KMS-11 (cell line): ENCODE measurements around the gene LEFTY2.

Experiments
- H2AFZ ChIP-seq: fragments of 200-600 bp; sonication (generic); 2 replicates; pipeline ENCODE4 v1.6.1; 2016; ENCODE audit warnings: antibody characterized with exemption, mixed run types, low read depth
- H3K27ac ChIP-seq: fragments of 200-600 bp; sonication (generic); 2 replicates; pipeline ENCODE4 v1.6.1; 2016; ENCODE audit warnings: mild to moderate bottlenecking, mixed run types
- H3K27me3 ChIP-seq: fragments of 200-600 bp; sonication (generic); 2 replicates; pipeline ENCODE4 v1.6.1; 2017; ENCODE audit warnings: mild to moderate bottlenecking, low read depth, mixed run types, moderate library complexity; ENCODE audit not compliant: insufficient read depth
- H3K36me3 ChIP-seq: fragments of 200-600 bp; sonication (generic); 2 replicates; pipeline ENCODE4 v1.6.1; 2017; ENCODE audit warnings: mild to moderate bottlenecking, mixed run types; ENCODE audit not compliant: insufficient read depth
- H3K4me1 ChIP-seq: fragments of 200-600 bp; sonication (generic); 2 replicates; pipeline ENCODE4 v1.6.1; 2016; ENCODE audit warnings: mild to moderate bottlenecking, low read depth, mixed run types; ENCODE audit not compliant: poor library complexity, severe bottlenecking
- H3K4me2 ChIP-seq: fragments of 200-600 bp; sonication (generic); 2 replicates; pipeline ENCODE4 v1.7.0; 2016; ENCODE audit warnings: mild to moderate bottlenecking, mixed run types
- H3K4me3 ChIP-seq: fragments of 200-600 bp; sonication (generic); IDR thresholded peaks from 2 replicates; pipeline ENCODE4 v1.6.1; 2017; ENCODE audit warnings: low read depth, low read length, mixed read lengths; ENCODE audit not compliant: insufficient read depth
- H3K79me2 ChIP-seq: fragments of 200-600 bp; sonication (generic); 2 replicates; pipeline ENCODE4 v1.6.1; 2016; ENCODE audit warnings: low read depth, mixed run types; ENCODE audit not compliant: insufficient read depth
- H3K9ac ChIP-seq: fragments of 200-600 bp; sonication (generic); 2 replicates; pipeline ENCODE4 v1.6.1; 2016; ENCODE audit warnings: mild to moderate bottlenecking, mixed run types
- H4K20me1 ChIP-seq: fragments of 200-600 bp; sonication (generic); 2 replicates; pipeline ENCODE4 v1.6.1; 2016; ENCODE audit warnings: mild to moderate bottlenecking, mixed run types; ENCODE audit not compliant: insufficient read depth
- TF ChIP-seq, protein P1 (sequence below): fragments of 200-600 bp; sonication (generic); conservative IDR thresholded peaks from 2 replicates; pipeline ENCODE4 v1.6.1; 2017; ENCODE audit warnings: low read depth, mild to moderate bottlenecking, antibody characterized with exemption, low read length, moderate library complexity, mixed read lengths

The LEFTY2 gene

DNA sequence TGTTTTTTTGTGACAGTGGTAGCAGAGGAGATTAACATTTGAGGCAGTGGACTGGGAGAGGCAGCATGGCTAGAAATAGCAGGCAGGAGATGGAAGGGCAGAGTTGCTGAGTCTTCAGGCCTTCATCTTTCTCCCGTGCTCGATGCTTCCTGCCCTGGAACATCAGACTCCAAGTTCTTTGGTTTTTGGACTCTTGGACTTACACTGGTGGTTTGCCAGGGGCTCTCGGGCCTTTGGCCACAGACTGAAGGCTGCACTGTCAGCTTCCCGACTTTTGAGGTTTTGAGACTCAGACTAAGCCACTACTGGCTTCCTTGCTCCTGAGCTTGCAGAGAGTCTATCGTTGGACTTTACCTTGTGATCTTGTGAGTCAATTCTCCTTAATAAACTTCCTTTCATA, 24.2 kb upstream of the LEFTY2 start:
- Histone ChIP-seq H4K20me1 (no peaks in the 10 kb centered on the region), H3K27ac (no peak overlapping the region), H3K4me2 (no peak overlapping the region), H2AFZ (no peak overlapping the region), H3K27me3 (no peaks in the 10 kb centered on the region), H3K79me2 (no peaks in the 10 kb centered on the region), H3K36me3 (no peaks in the 10 kb centered on the region), H3K4me3 (no peak overlapping the region), H3K9ac (no peak overlapping the region), H3K4me1 (no peaks in the 10 kb centered on the region)
- TF ChIP-seq, protein P1, sequence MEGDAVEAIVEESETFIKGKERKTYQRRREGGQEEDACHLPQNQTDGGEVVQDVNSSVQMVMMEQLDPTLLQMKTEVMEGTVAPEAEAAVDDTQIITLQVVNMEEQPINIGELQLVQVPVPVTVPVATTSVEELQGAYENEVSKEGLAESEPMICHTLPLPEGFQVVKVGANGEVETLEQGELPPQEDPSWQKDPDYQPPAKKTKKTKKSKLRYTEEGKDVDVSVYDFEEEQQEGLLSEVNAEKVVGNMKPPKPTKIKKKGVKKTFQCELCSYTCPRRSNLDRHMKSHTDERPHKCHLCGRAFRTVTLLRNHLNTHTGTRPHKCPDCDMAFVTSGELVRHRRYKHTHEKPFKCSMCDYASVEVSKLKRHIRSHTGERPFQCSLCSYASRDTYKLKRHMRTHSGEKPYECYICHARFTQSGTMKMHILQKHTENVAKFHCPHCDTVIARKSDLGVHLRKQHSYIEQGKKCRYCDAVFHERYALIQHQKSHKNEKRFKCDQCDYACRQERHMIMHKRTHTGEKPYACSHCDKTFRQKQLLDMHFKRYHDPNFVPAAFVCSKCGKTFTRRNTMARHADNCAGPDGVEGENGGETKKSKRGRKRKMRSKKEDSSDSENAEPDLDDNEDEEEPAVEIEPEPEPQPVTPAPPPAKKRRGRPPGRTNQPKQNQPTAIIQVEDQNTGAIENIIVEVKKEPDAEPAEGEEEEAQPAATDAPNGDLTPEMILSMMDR: no peak

GRCh38 chr1:225963735-225964530, 22.9 kb upstream of the LEFTY2 start:
- H3K36me3 ChIP-seq: no peaks in the 10 kb centered on the region
- H3K9ac ChIP-seq: no peak overlapping the region
- no peak overlapping the region for H3K4me3 ChIP-seq
- no peaks in the 10 kb centered on the region for H3K4me1 ChIP-seq
- H3K79me2 ChIP-seq: no peaks in the 10 kb centered on the region
- TF ChIP-seq, protein P1: no peak
- H2AFZ ChIP-seq: no peak overlapping the region
- no peak overlapping the region for H3K4me2 ChIP-seq
- no peaks in the 10 kb centered on the region for H4K20me1 ChIP-seq
- H3K27ac ChIP-seq: no peak overlapping the region
- H3K27me3 ChIP-seq: no peaks in the 10 kb centered on the region

DNA sequence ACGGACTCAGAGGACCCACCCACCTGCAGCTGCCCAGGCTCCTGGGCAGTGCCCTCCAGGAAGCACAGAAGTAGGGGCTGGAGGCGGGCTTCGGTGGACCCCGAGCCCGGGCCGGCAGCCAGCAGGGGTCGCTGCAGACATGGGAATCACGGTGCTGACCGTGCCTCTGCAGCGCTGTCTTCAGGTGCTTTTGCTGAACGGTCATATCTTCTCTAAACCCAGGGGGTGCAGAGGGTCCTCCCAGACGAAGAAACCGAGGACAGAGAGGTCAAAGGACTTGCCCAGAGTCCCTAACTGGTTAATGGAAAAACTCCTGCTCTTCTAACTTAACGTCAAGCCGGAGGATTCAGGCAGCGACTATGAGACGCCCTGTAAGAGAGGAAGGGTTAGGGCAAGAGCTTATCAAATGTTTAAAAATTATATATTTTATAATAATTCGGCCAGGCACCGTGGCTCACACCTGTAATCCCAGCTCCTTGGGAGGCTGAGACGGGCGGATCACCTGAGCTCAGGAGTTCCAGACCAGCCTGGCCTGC, 21.5 kb upstream of the LEFTY2 start:
- TF ChIP-seq, protein P1: peak; percentile 49

GRCh38 chr1:225961659-225962439, 20.8 kb upstream of the LEFTY2 start:
- Histone ChIP-seq H3K4me3 (no peak overlapping the region), H3K27me3 (no peaks in the 10 kb centered on the region), H4K20me1 (no peaks in the 10 kb centered on the region), H3K9ac (no peak overlapping the region), H3K4me2 (no peak overlapping the region), H2AFZ (no peak overlapping the region), H3K4me1 (no peaks in the 10 kb centered on the region), H3K27ac (no peak overlapping the region), H3K36me3 (no peaks in the 10 kb centered on the region), H3K79me2 (no peaks in the 10 kb centered on the region)
- TF ChIP-seq, protein P1: no peak

More for the DNA sequence above, 21.5 kb upstream of the LEFTY2 start:
- H3K4me2 ChIP-seq: no peak overlapping the region
- no peaks in the 10 kb centered on the region for H3K36me3 ChIP-seq
- no peaks in the 10 kb centered on the region for H3K27me3 ChIP-seq
- no peak overlapping the region for H3K4me3 ChIP-seq
- no peaks in the 10 kb centered on the region for H3K4me1 ChIP-seq
- no peak overlapping the region for H2AFZ ChIP-seq
- no peak overlapping the region for H3K27ac ChIP-seq
- H3K79me2 ChIP-seq: no peaks in the 10 kb centered on the region
- H4K20me1 ChIP-seq: no peaks in the 10 kb centered on the region
- H3K9ac ChIP-seq: no peak overlapping the region
